HEK293 (cell line): Measurements from ENCODE around the gene CXCL6.

Experiments used
- ATF2 ChIP-seq: fragments of 450-650 bp; formaldehyde crosslinking; IDR thresholded peaks from 2 replicates; pipeline ENCODE4 v1.5.1; 2016; ENCODE audit warnings: missing biosample characterization, missing genetic modification characterization, low read depth
- CTCF ChIP-seq: fragments of 450-650 bp; formaldehyde crosslinking; IDR thresholded peaks from 2 replicates; pipeline ENCODE4 v1.5.1; 2016; ENCODE audit warnings: missing biosample characterization, missing genetic modification characterization
- KLF16 ChIP-seq: fragments of 450-650 bp; formaldehyde crosslinking; IDR thresholded peaks from 2 replicates; pipeline ENCODE4 v1.5.1; 2017; ENCODE audit warnings: missing biosample characterization, missing genetic modification characterization
- PRDM1 ChIP-seq: fragments of 450-650 bp; formaldehyde crosslinking; IDR thresholded peaks from 2 replicates; pipeline ENCODE4; 2016; ENCODE audit warnings: missing biosample characterization, missing genetic modification characterization
- PRDM6 ChIP-seq: fragments of 450-650 bp; formaldehyde crosslinking; IDR thresholded peaks from 2 replicates; pipeline ENCODE4 v1.5.1; 2017; ENCODE audit warnings: missing biosample characterization, missing genetic modification characterization
- ZNF157 ChIP-seq: fragments of 450-650 bp; formaldehyde crosslinking; IDR thresholded peaks from 2 replicates; pipeline ENCODE4 v1.5.1; 2016; ENCODE audit warnings: missing biosample characterization, missing genetic modification characterization
- ZNF175 ChIP-seq: fragments of 450-650 bp; formaldehyde crosslinking; IDR thresholded peaks from 2 replicates; pipeline ENCODE4 v1.5.1; 2016; ENCODE audit warnings: missing biosample characterization, missing genetic modification characterization
- ZNF223 ChIP-seq: fragments of 450-650 bp; formaldehyde crosslinking; IDR thresholded peaks from 2 replicates; pipeline ENCODE4 v1.5.1; 2016; ENCODE audit warnings: missing biosample characterization, missing genetic modification characterization
- ZNF473 ChIP-seq: fragments of 450-650 bp; formaldehyde crosslinking; IDR thresholded peaks from 2 replicates; pipeline ENCODE4 v1.5.1; 2017; ENCODE audit warnings: missing biosample characterization, missing genetic modification characterization
- ZNF513 ChIP-seq: fragments of 450-650 bp; IDR thresholded peaks from 2 replicates; pipeline ENCODE4 v1.5.1; 2018; ENCODE audit warnings: missing biosample characterization, missing genetic modification characterization
- ZNF530 ChIP-seq: fragments of 450-650 bp; formaldehyde crosslinking; IDR thresholded peaks from 2 replicates; pipeline ENCODE4 v1.5.1; 2016; ENCODE audit warnings: low read depth, missing biosample characterization, missing genetic modification characterization
- ZNF561 ChIP-seq: fragments of 450-650 bp; IDR thresholded peaks from 2 replicates; pipeline ENCODE4 v1.5.1; 2018; ENCODE audit warnings: missing biosample characterization, missing genetic modification characterization, borderline replicate concordance
- ZNF585B ChIP-seq: fragments of 450-650 bp; formaldehyde crosslinking; IDR thresholded peaks from 2 replicates; pipeline ENCODE4 v1.5.1; 2016; ENCODE audit warnings: missing biosample characterization, missing genetic modification characterization
- ZNF610 ChIP-seq: fragments of 450-650 bp; formaldehyde crosslinking; IDR thresholded peaks from 2 replicates; pipeline ENCODE4 v1.5.1; 2016; ENCODE audit warnings: missing biosample characterization, missing genetic modification characterization, borderline replicate concordance
- ZNF626 ChIP-seq: fragments of 450-650 bp; sonication (Bioruptor Pico); formaldehyde crosslinking; IDR thresholded peaks from 2 replicates; pipeline ENCODE4 v1.5.1; 2018; ENCODE audit warnings: missing biosample characterization, missing genetic modification characterization, inconsistent platforms
- ZNF639 ChIP-seq: fragments of 450-650 bp; formaldehyde crosslinking; IDR thresholded peaks from 2 replicates; pipeline ENCODE4 v1.5.1; 2016; ENCODE audit warnings: missing biosample characterization, missing genetic modification characterization
- ZNF645 ChIP-seq: fragments of 450-650 bp; formaldehyde crosslinking; IDR thresholded peaks from 2 replicates; pipeline ENCODE4; 2016; ENCODE audit warnings: missing biosample characterization, missing genetic modification characterization
- ZNF660 ChIP-seq: fragments of 450-650 bp; IDR thresholded peaks from 2 replicates; pipeline ENCODE4 v1.5.1; 2018; ENCODE audit warnings: missing biosample characterization, mild to moderate bottlenecking, missing genetic modification characterization
- ZSCAN18 ChIP-seq: fragments of 450-650 bp; formaldehyde crosslinking; IDR thresholded peaks from 2 replicates; pipeline ENCODE4 v1.5.1; 2016; ENCODE audit warnings: missing biosample characterization, missing genetic modification characterization
- TF ChIP-seq, protein P1 (sequence below): fragments of 450-650 bp; formaldehyde crosslinking; IDR thresholded peaks from 2 replicates; pipeline ENCODE4 v1.5.1; 2016; ENCODE audit warnings: missing biosample characterization, missing genetic modification characterization, low read depth
- TF ChIP-seq, protein P2 (sequence below): fragments of 450-650 bp; formaldehyde crosslinking; IDR thresholded peaks from 2 replicates; pipeline ENCODE4 v1.5.1; 2017; ENCODE audit warnings: missing biosample characterization, missing genetic modification characterization

CXCL6 gene

DNA sequence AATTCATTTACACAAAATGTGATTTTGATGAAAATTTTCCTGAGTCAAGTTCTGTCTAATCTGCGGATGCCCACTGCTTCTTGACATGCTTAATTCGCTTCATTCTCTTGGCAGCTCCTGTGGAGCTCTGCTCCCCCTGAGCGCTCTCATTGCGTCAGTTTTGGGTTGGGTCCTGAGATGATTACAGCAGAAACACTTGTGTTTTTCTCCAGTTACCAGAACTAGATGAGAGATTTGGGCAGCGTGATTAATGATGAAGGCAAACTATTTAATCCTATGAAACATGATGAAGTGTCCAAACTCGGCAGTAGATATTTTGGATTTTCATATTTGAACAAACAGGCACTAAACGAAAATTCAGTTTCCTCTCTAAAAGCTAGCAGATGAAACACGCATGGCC, 28.5 kb downstream of the CXCL6 start (continued):
- peak; percentile 55; the same call in 1 of the 2 replicates for TF ChIP-seq PRDM6 (tag by site-specific recombination)
- no peak for TF ChIP-seq ZNF645 (tag by site-specific recombination)
- TF ChIP-seq ZNF660 (tag by site-specific recombination): peak; percentile 79; the same call in 1 of the 2 replicates
- no peak for TF ChIP-seq ZNF585B (tag by site-specific recombination)
- no peak for TF ChIP-seq ZNF626 (tag by site-specific recombination)
- no peak for TF ChIP-seq ZNF223
- TF ChIP-seq ZNF513 (tag by site-specific recombination): no peak
- TF ChIP-seq CTCF (tag by site-specific recombination): no peak
- TF ChIP-seq, protein P1, sequence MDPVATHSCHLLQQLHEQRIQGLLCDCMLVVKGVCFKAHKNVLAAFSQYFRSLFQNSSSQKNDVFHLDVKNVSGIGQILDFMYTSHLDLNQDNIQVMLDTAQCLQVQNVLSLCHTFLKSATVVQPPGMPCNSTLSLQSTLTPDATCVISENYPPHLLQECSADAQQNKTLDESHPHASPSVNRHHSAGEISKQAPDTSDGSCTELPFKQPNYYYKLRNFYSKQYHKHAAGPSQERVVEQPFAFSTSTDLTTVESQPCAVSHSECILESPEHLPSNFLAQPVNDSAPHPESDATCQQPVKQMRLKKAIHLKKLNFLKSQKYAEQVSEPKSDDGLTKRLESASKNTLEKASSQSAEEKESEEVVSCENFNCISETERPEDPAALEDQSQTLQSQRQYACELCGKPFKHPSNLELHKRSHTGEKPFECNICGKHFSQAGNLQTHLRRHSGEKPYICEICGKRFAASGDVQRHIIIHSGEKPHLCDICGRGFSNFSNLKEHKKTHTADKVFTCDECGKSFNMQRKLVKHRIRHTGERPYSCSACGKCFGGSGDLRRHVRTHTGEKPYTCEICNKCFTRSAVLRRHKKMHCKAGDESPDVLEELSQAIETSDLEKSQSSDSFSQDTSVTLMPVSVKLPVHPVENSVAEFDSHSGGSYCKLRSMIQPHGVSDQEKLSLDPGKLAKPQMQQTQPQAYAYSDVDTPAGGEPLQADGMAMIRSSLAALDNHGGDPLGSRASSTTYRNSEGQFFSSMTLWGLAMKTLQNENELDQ (tag by site-specific recombination): no peak
- no peak for TF ChIP-seq ZNF530 (tag by site-specific recombination)
- no peak for TF ChIP-seq PRDM1 (tag by site-specific recombination)
- no peak for TF ChIP-seq ATF2
- TF ChIP-seq KLF16: no peak
- no peak for TF ChIP-seq ZNF610 (tag by site-specific recombination)
- TF ChIP-seq ZNF639 (tag by site-specific recombination): no peak
- TF ChIP-seq ZNF175: no peak
- TF ChIP-seq, protein P2, sequence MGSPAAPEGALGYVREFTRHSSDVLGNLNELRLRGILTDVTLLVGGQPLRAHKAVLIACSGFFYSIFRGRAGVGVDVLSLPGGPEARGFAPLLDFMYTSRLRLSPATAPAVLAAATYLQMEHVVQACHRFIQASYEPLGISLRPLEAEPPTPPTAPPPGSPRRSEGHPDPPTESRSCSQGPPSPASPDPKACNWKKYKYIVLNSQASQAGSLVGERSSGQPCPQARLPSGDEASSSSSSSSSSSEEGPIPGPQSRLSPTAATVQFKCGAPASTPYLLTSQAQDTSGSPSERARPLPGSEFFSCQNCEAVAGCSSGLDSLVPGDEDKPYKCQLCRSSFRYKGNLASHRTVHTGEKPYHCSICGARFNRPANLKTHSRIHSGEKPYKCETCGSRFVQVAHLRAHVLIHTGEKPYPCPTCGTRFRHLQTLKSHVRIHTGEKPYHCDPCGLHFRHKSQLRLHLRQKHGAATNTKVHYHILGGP: no peak
- TF ChIP-seq ZSCAN18 (tag by site-specific recombination): no peak
- TF ChIP-seq ZNF157: no peak
- TF ChIP-seq ZNF473 (tag by site-specific recombination): no peak
- no peak for TF ChIP-seq ZNF561
